OCI-LY3 (cell line): ENCODE results near the gene ERO1A.

ENCODE experiments used
- H2AFZ ChIP-seq: fragments of 200-600, 300-600 bp; shearing (Covaris generic); 2 replicates; pipeline ENCODE4 v1.6.0; 2014; ENCODE audit warnings: antibody characterized with exemption, low read depth, low read length
- H3K27ac ChIP-seq: fragments of 200-600, 300-600 bp; sonication (generic); 2 replicates; pipeline ENCODE4 v1.5.1; 2014; ENCODE audit warnings: mild to moderate bottlenecking, low read length, moderate library complexity, mixed read lengths
- H3K27me3 ChIP-seq: fragments of 200-600, 300-600 bp; sonication (generic); 2 replicates; pipeline ENCODE4 v1.6.1; 2014; ENCODE audit warnings: low read depth, low read length, mixed read lengths
- H3K36me3 ChIP-seq: fragments of 200-600, 300-600 bp; sonication (generic); replicated peaks from 2 replicates; pipeline ENCODE3; 2014; ENCODE audit warnings: low read depth, low read length, mixed read lengths
- H3K4me1 ChIP-seq: fragments of 300-600, 200-600 bp; sonication (generic); 2 replicates; pipeline ENCODE4 v1.6.1; 2014; ENCODE audit warnings: low read length, mixed read lengths
- H3K4me2 ChIP-seq: fragments of 200-600, 300-600 bp; sonication (generic); 2 replicates; pipeline ENCODE4 v1.6.1; 2014; ENCODE audit warnings: low read length, mixed read lengths
- H3K4me3 ChIP-seq: fragments of 300-600, 200-600 bp; sonication (generic); 2 replicates; pipeline ENCODE4 v1.5.1; 2014; ENCODE audit warnings: antibody characterized with exemption, mild to moderate bottlenecking, low read length, moderate library complexity
- H3K79me2 ChIP-seq: fragments of 300-600, 200-600 bp; shearing (Covaris generic); 2 replicates; pipeline ENCODE4 v1.6.1; 2014; ENCODE audit warnings: mild to moderate bottlenecking, low read length, mixed read lengths
- H3K9ac ChIP-seq: fragments of 300-600, 200-600 bp; shearing (Covaris generic); 2 replicates; pipeline ENCODE4 v1.6.0; 2014; ENCODE audit warnings: mild to moderate bottlenecking, low read length, moderate library complexity
- H3K9me3 ChIP-seq: fragments of 200-600, 300-600 bp; shearing (Covaris generic); 2 replicates; pipeline ENCODE4 v1.6.1; 2014; ENCODE audit warnings: low read length, mixed read lengths; ENCODE audit not compliant: insufficient read depth
- H4K20me1 ChIP-seq: fragments of 200-600, 300-600 bp; sonication (generic); 2 replicates; pipeline ENCODE4 v1.6.1; 2016; ENCODE audit warnings: low read length, mixed read lengths; ENCODE audit not compliant: insufficient read depth
- CTCF ChIP-seq: fragments of 200-600, 300-600 bp; sonication (generic); IDR thresholded peaks from 2 replicates; pipeline ENCODE4 v1.5.1; 2014; ENCODE audit warnings: antibody characterized with exemption, low read length, low read depth
- EZH2phosphoT487 ChIP-seq: fragments of 200-600 bp; shearing (Covaris generic); IDR thresholded peaks from 2 replicates; pipeline ENCODE4 v1.6.1; 2018; ENCODE audit warnings: antibody characterized with exemption, mixed run types, low read depth

The ERO1A gene

DNA sequence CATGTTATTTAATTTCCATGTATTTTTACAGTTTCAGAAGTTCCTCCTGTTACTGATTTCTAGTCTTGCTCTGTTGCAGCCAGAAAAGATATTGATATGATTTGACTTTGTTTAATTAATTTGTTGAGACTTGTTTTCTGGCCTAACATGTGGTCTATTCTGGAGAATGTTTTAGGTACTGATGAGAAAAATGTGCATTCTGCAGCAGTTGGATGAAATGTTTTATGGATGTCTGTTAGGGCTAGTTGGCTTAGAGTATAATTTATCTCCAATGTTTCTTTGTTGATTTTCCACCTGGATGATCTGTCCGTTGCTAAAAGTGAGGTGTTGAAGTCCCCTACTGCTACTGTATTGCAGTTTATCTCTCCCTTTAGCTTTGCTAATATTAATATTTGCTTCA lies 88.3 kb downstream of the ERO1A start:
- Histone ChIP-seq H3K9ac (no peak overlapping the region), H2AFZ (no peak overlapping the region), H3K4me2 (no peak overlapping the region), H3K4me3 (no peak overlapping the region), H3K9me3 (no peaks in the 10 kb centered on the region), H3K79me2 (no peaks in the 10 kb centered on the region), H3K36me3 (no peaks in the 10 kb centered on the region), H3K27ac (no peak overlapping the region), H3K27me3 (no peaks in the 10 kb centered on the region), H4K20me1 (no peaks in the 10 kb centered on the region), H3K4me1 (no peaks in the 10 kb centered on the region)
- no peak for TF ChIP-seq EZH2phosphoT487
- TF ChIP-seq CTCF: no peak

GRCh38 chr14:52602131-52602530 lies 93.2 kb downstream of the ERO1A start:
- Histone ChIP-seq H4K20me1 (no peaks in the 10 kb centered on the region), H3K4me1 (no peaks in the 10 kb centered on the region), H3K4me2 (no peak overlapping the region), H2AFZ (no peak overlapping the region), H3K9me3 (no peaks in the 10 kb centered on the region), H3K9ac (no peak overlapping the region), H3K27me3 (no peaks in the 10 kb centered on the region), H3K4me3 (no peak overlapping the region), H3K79me2 (no peaks in the 10 kb centered on the region), H3K27ac (no peak overlapping the region), H3K36me3 (no peaks in the 10 kb centered on the region)
- TF ChIP-seq EZH2phosphoT487 (no peak), CTCF (no peak)

DNA sequence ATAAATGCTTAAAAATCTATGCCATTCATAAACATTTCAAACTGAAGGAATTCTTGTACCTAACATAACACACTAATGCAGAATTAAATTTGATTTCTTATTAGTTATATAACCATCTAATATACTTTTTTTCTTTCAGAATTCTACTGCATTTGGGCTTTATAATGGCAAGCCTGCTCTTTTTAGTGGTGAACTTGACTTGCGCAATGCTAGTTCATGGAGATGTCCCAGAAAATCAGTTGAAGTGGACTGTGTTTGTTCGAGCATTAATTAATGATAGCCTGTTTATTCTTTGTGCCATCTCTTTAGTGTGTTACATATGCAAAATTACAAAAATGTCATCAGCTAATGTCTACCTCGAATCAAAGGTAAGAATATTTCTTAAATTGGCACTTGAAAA lies 95.4 kb downstream of the ERO1A start:
- Histone ChIP-seq H3K4me3 (no peak overlapping the region), H3K4me1 (no peaks in the 10 kb centered on the region), H3K27ac (no peak overlapping the region), H3K27me3 (no peaks in the 10 kb centered on the region), H3K36me3 (no peaks in the 10 kb centered on the region), H3K9ac (no peak overlapping the region), H3K9me3 (no peaks in the 10 kb centered on the region), H4K20me1 (no peaks in the 10 kb centered on the region), H3K79me2 (no peaks in the 10 kb centered on the region), H2AFZ (no peak overlapping the region), H3K4me2 (no peak overlapping the region)
- TF ChIP-seq CTCF: no peak
- no peak for TF ChIP-seq EZH2phosphoT487

- Histone ChIP-seq H4K20me1 (no peaks in the 10 kb centered on the region), H3K4me1 (no peaks in the 10 kb centered on the region), H3K27ac (no peak overlapping the region), H3K9me3 (no peaks in the 10 kb centered on the region), H3K4me3 (no peak overlapping the region), H3K4me2 (no peak overlapping the region), H3K79me2 (no peaks in the 10 kb centered on the region), H3K36me3 (no peaks in the 10 kb centered on the region), H3K9ac (no peak overlapping the region), H3K27me3 (no peaks in the 10 kb centered on the region), H2AFZ (no peak overlapping the region)
- TF ChIP-seq CTCF (no peak), EZH2phosphoT487 (no peak)
Measured at GRCh38 chr14:52598568-52598967, 96.8 kb downstream of the ERO1A start.
